WTC11 (cell line): ENCODE data around the gene KIF6.

Experiments used
- ATF3 ChIP-seq: sonication (generic); formaldehyde crosslinking; conservative IDR thresholded peaks from 2 replicates; pipeline ENCODE4 v1.8.1; 2022; ENCODE audit warnings: mild to moderate bottlenecking, missing genetic modification reagents
- CREB1 ChIP-seq: sonication (generic); formaldehyde crosslinking; IDR thresholded peaks from 2 replicates; pipeline ENCODE4 v1.8.0; 2023; ENCODE audit warnings: mild to moderate bottlenecking, missing genetic modification reagents
- ELF4 ChIP-seq: sonication (generic); formaldehyde crosslinking; IDR thresholded peaks from 2 replicates; pipeline ENCODE4 v1.8.1; 2022; ENCODE audit warnings: low read depth, mild to moderate bottlenecking, moderate library complexity, missing genetic modification reagents
- ETV6 ChIP-seq: sonication (generic); formaldehyde crosslinking; IDR thresholded peaks from 2 replicates; pipeline ENCODE4 v1.8.1; 2022; ENCODE audit warnings: mild to moderate bottlenecking, missing genetic modification reagents
- GABPB1 ChIP-seq: sonication (generic); formaldehyde crosslinking; IDR thresholded peaks from 2 replicates; pipeline ENCODE4 v1.8.1; 2023; ENCODE audit warnings: mild to moderate bottlenecking, missing genetic modification reagents
- KAT7 ChIP-seq: sonication (generic); formaldehyde crosslinking; IDR thresholded peaks from 2 replicates; pipeline ENCODE4 v1.8.1; 2023; ENCODE audit warnings: missing genetic modification reagents, mild to moderate bottlenecking, borderline replicate concordance
- NR3C1 ChIP-seq: sonication (generic); formaldehyde crosslinking; conservative IDR thresholded peaks from 2 replicates; pipeline ENCODE4 v1.8.1; 2023; ENCODE audit warnings: low read depth, mild to moderate bottlenecking, missing genetic modification reagents
- OVOL2 ChIP-seq: fragments of 250-450 bp; sonication (Bioruptor Pico); IDR thresholded peaks from 2 replicates; pipeline ENCODE4 v1.9.0; 2021; ENCODE audit warnings: mild to moderate bottlenecking, borderline replicate concordance
- ZNF512 ChIP-seq: sonication (generic); formaldehyde crosslinking; IDR thresholded peaks from 2 replicates; pipeline ENCODE4 v1.8.1; 2022; ENCODE audit warnings: missing genetic modification reagents, borderline replicate concordance
- TF ChIP-seq, protein P1 (sequence below): fragments of 200-600 bp; IDR thresholded peaks from 2 replicates; pipeline ENCODE4 v1.8.0; 2022; ENCODE audit warnings: antibody characterized with exemption
- TF ChIP-seq, protein P2 (sequence below): sonication (generic); formaldehyde crosslinking; IDR thresholded peaks from 2 replicates; pipeline ENCODE4 v1.8.0; 2023; ENCODE audit warnings: mild to moderate bottlenecking, missing genetic modification reagents

DNA sequence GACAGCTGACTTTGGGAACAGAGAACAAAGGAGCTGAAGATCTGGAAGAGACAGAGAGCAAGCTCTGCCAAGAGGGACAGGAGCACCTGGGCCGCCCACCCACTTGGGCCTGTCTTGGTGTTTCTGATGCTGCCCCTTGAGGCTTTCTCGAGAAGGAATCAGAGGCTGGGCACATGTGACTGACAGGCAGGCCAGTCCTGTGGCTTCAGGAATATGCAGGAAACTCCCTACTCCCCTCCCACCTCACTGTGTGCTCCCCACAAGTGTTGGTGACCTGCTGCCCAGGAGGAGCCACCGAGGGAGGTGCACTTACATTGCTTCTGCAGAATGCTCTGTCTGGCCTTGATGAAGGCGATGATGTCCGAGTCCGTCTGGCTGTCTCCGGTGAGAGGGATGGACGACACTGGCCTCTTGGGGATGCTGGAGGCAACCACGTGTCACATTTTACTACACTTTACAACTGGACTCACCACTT, 381.8 kb downstream of the KIF6 start:
- TF ChIP-seq, protein P1, sequence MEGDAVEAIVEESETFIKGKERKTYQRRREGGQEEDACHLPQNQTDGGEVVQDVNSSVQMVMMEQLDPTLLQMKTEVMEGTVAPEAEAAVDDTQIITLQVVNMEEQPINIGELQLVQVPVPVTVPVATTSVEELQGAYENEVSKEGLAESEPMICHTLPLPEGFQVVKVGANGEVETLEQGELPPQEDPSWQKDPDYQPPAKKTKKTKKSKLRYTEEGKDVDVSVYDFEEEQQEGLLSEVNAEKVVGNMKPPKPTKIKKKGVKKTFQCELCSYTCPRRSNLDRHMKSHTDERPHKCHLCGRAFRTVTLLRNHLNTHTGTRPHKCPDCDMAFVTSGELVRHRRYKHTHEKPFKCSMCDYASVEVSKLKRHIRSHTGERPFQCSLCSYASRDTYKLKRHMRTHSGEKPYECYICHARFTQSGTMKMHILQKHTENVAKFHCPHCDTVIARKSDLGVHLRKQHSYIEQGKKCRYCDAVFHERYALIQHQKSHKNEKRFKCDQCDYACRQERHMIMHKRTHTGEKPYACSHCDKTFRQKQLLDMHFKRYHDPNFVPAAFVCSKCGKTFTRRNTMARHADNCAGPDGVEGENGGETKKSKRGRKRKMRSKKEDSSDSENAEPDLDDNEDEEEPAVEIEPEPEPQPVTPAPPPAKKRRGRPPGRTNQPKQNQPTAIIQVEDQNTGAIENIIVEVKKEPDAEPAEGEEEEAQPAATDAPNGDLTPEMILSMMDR = no peak
- TF ChIP-seq OVOL2 (CRISPR knock-in tag) (no peak), GABPB1 (no peak), ELF4 (CRISPR knock-in tag) (no peak), ZNF512 (no peak), NR3C1 (CRISPR knock-in tag) (no peak), ETV6 (CRISPR knock-in tag) (no peak), KAT7 (no peak), CREB1 (CRISPR knock-in tag) (no peak), ATF3 (no peak)
- TF ChIP-seq, protein P2, sequence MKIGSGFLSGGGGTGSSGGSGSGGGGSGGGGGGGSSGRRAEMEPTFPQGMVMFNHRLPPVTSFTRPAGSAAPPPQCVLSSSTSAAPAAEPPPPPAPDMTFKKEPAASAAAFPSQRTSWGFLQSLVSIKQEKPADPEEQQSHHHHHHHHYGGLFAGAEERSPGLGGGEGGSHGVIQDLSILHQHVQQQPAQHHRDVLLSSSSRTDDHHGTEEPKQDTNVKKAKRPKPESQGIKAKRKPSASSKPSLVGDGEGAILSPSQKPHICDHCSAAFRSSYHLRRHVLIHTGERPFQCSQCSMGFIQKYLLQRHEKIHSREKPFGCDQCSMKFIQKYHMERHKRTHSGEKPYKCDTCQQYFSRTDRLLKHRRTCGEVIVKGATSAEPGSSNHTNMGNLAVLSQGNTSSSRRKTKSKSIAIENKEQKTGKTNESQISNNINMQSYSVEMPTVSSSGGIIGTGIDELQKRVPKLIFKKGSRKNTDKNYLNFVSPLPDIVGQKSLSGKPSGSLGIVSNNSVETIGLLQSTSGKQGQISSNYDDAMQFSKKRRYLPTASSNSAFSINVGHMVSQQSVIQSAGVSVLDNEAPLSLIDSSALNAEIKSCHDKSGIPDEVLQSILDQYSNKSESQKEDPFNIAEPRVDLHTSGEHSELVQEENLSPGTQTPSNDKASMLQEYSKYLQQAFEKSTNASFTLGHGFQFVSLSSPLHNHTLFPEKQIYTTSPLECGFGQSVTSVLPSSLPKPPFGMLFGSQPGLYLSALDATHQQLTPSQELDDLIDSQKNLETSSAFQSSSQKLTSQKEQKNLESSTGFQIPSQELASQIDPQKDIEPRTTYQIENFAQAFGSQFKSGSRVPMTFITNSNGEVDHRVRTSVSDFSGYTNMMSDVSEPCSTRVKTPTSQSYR (CRISPR knock-in tag) = no peak
